ENCODE measurements around the gene CCDC57. TPM values are rescaled to one million over a fixed set of nuclear protein-coding genes. Genes with fewer than 3 reads are reported as not detected.

CCDC57 gene
- total and polyA plus RNA-seq, 9 of the 15 experiments (the other 6 are each of a cell fraction or from before 2014, with no cell fraction given) = 0.83 to 36.2 (median 13.6) TPM

- TF ChIP-seq PRDM10 (IDR thresholded peaks at IDR 0.05; ENCODE audit: partially characterized antibody) (peak; percentile 6), THAP7 (CRISPR knock-in tag; IDR thresholded peaks at IDR 0.05) (no peak), DACH1 (IDR thresholded peaks at IDR 0.05; ENCODE audit: partially characterized antibody) (peak; percentile 27), NBN (IDR thresholded peaks at IDR 0.05; ENCODE audit: low read depth) (peak; percentile 53; the same call in 1 of the 2 replicates), MBD2 (IDR thresholded peaks at IDR 0.05; ENCODE audit: borderline replicate concordance, low read depth) (peak; percentile 14; the same call in 1 of the 2 replicates), ZFPM2 (CRISPR knock-in tag; IDR thresholded peaks at IDR 0.05) (no peak), E2F6 (IDR thresholded peaks at IDR 0.05; ENCODE audit: borderline replicate concordance in 1 of 2, extremely low read depth in 1 of 2, insufficient read depth in 1 of 2, insufficient read length in 1 of 2, low read depth in 1 of 2, low read length in 1 of 2, poor library complexity in 1 of 2, severe bottlenecking in 1 of 2) (peak; percentile 98), HNRNPLL (IDR thresholded peaks at IDR 0.05; ENCODE audit: low read depth, low read length, poor library complexity, severe bottlenecking) (peak; percentile 85), TOE1 (IDR thresholded peaks at IDR 0.05; ENCODE audit: borderline replicate concordance) (peak; percentile 74; the same call in 1 of the 2 replicates), TOE1 (CRISPR knock-in tag; IDR thresholded peaks at IDR 0.05; ENCODE audit: borderline replicate concordance, low read depth) (no peak), E2F1 (CRISPR knock-in tag; IDR thresholded peaks at IDR 0.05) (peak; percentile 76), ZSCAN29 (IDR thresholded peaks at IDR 0.05) (no peak), BHLHE40 (IDR thresholded peaks at IDR 0.05; ENCODE audit: low read length) (peak; percentile 56; the same call in 1 of the 2 replicates), TBL1XR1 (IDR thresholded peaks at IDR 0.05; ENCODE audit: low read length in 2 of 2) (peak in 1 of 2 experiments; percentile 80; a peak in 1 of 4 replicates), ZNF583 (CRISPR knock-in tag; IDR thresholded peaks at IDR 0.05) (no peak), NONO (IDR thresholded peaks at IDR 0.05; ENCODE audit: low read depth in 2 of 2, low read length in 1 of 2) (peak in 1 of 2 experiments; percentile 84; a peak in 2 of 4 replicates), TEAD2 (tag; IDR thresholded peaks at IDR 0.05) (no peak), FOS (IDR thresholded peaks at IDR 0.05; ENCODE audit: extremely low read depth, insufficient read length) (no peak), PTRF (tag; IDR thresholded peaks at IDR 0.05) (no peak)
These were observed 18.1 kb upstream of the CCDC57 start (continued) for GRCh38 chr17:82230609-82231311.
